H1 (cell line): Measurements from ENCODE around the gene MYOM1. TPM values are rescaled to one million over a fixed set of nuclear protein-coding genes. Genes with fewer than 3 reads are reported as not detected.

ENCODE experiments used
- BCL11A ChIP-seq, 2 experiments: IDR thresholded peaks; one replicate each; pipeline ENCODE4 v1.6.1; 2011; ENCODE audit warnings: low read depth in 2 of 2, low read length in 2 of 2, mild to moderate bottlenecking in 2 of 2
- CBX8 ChIP-seq: fragments of 300-800, 300-1000 bp; sonication (generic); IDR thresholded peaks from 2 replicates; pipeline ENCODE4 v1.7.1; 2016; ENCODE audit warnings: low read depth, low read length, borderline replicate concordance
- JUN ChIP-seq: IDR thresholded peaks from 2 replicates; pipeline ENCODE4 v1.6.1; 2011; ENCODE audit warnings: low read depth, mild to moderate bottlenecking, improper control_type of control experiment, low read length
- POLR2A ChIP-seq, 2 experiments: IDR thresholded peaks; 1 replicate in 1 of 2; 2 replicates in 1 of 2; pipeline ENCODE4 v1.6.1; 2011; ENCODE audit warnings: low read depth in 2 of 2, low read length in 2 of 2, mild to moderate bottlenecking in 2 of 2; ENCODE audit errors: control extremely low read depth in 1 of 2
- RFX5 ChIP-seq: IDR thresholded peaks from 2 replicates; pipeline ENCODE4 v1.6.1; 2011; ENCODE audit warnings: low read depth, low read length, improper control_type of control experiment, borderline replicate concordance
- RXRA ChIP-seq: IDR thresholded peaks from 2 replicates; pipeline ENCODE4 v1.6.1; 2011; ENCODE audit warnings: low read depth, mild to moderate bottlenecking, low read length, moderate library complexity; ENCODE audit not compliant: insufficient read depth
- SIX5 ChIP-seq: IDR thresholded peaks from 2 replicates; pipeline ENCODE4 v1.6.1; 2011; ENCODE audit warnings: mild to moderate bottlenecking, low read depth, low read length
- SP1 ChIP-seq: IDR thresholded peaks from 2 replicates; pipeline ENCODE4 v1.6.1; 2011; ENCODE audit warnings: low read depth, low read length
- polyA plus RNA-seq, 7 experiments: library from polyadenylated mRNA; depleted of rRNA in 3 of 7; stranded (reverse) in 5 of 7; unstranded in 2 of 7; fragments of >200 nt in 5 of 7; fragments of 200-250 nt in 2 of 7; gene quantifications; 1 replicate in 5 of 7; 2 replicates in 1 of 7; 4 replicates in 1 of 7; pipeline versions ENCODE4 v1.2.1 to v1.2.3, GENCODE V29; 2011 to 2013; ENCODE audit warnings: missing spikeins in 2 of 7, mixed read lengths in 2 of 7
- total RNA-seq: library from RNA; stranded (reverse); fragmentation: NEBNext Ultra II Directional; extraction: Animal tissue kit (Norgen Biotek cat#: 25700); gene quantifications from 2 replicates; pipeline ENCODE4 v1.2.1, GENCODE V29; 2021
- TF ChIP-seq, protein P1 (sequence below): fragments of 300-600 bp; sonication (generic); IDR thresholded peaks from 2 replicates; pipeline ENCODE4 v1.7.1; 2012; ENCODE audit warnings: low read length, moderate library complexity, mild to moderate bottlenecking, inconsistent platforms; ENCODE audit not compliant: insufficient replicate concordance

MYOM1 gene
- total and polyA plus RNA-seq, 2 of the 8 experiments (the other 6 are each of a cell fraction or from before 2014, with no cell fraction given) = 0.06 to 0.32 TPM

DNA sequence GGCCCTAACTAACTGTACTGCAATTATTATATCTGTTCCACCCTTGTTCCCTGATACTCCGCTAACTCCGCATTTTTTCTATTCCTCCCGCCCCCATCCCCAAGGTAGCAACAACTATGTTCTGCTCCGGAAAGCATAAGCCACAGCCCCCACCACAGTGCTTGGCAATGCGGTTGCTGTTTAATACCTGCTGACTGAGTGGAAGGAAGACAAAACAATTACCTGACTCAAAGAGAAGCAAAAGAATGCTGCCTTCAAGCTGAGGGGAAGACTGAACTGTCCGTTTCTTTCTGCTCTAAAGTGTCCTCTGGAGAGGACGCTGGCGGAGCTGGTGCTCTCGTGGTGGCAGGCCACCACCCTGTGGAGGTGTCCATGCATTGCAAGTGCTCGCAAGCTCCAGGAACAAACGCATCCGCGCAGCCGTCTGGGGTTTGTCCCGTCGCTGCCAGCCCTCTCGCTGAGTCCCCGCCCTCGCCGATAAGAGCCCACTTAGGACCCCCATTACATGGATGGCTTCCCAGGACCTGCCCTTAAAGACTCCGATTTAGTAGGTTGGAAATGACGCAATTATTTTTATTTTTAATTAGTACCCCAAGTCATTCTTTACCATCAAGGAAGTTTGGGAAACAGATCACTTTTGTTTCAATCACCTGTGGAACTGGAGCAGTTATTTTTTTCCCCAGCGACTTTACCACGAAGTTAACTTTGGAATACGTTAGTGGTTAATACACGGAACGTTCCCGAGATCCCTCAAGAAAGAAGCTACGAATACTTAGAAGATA lies 26.3 kb upstream of the MYOM1 start (continued):
- TF ChIP-seq, protein P1, sequence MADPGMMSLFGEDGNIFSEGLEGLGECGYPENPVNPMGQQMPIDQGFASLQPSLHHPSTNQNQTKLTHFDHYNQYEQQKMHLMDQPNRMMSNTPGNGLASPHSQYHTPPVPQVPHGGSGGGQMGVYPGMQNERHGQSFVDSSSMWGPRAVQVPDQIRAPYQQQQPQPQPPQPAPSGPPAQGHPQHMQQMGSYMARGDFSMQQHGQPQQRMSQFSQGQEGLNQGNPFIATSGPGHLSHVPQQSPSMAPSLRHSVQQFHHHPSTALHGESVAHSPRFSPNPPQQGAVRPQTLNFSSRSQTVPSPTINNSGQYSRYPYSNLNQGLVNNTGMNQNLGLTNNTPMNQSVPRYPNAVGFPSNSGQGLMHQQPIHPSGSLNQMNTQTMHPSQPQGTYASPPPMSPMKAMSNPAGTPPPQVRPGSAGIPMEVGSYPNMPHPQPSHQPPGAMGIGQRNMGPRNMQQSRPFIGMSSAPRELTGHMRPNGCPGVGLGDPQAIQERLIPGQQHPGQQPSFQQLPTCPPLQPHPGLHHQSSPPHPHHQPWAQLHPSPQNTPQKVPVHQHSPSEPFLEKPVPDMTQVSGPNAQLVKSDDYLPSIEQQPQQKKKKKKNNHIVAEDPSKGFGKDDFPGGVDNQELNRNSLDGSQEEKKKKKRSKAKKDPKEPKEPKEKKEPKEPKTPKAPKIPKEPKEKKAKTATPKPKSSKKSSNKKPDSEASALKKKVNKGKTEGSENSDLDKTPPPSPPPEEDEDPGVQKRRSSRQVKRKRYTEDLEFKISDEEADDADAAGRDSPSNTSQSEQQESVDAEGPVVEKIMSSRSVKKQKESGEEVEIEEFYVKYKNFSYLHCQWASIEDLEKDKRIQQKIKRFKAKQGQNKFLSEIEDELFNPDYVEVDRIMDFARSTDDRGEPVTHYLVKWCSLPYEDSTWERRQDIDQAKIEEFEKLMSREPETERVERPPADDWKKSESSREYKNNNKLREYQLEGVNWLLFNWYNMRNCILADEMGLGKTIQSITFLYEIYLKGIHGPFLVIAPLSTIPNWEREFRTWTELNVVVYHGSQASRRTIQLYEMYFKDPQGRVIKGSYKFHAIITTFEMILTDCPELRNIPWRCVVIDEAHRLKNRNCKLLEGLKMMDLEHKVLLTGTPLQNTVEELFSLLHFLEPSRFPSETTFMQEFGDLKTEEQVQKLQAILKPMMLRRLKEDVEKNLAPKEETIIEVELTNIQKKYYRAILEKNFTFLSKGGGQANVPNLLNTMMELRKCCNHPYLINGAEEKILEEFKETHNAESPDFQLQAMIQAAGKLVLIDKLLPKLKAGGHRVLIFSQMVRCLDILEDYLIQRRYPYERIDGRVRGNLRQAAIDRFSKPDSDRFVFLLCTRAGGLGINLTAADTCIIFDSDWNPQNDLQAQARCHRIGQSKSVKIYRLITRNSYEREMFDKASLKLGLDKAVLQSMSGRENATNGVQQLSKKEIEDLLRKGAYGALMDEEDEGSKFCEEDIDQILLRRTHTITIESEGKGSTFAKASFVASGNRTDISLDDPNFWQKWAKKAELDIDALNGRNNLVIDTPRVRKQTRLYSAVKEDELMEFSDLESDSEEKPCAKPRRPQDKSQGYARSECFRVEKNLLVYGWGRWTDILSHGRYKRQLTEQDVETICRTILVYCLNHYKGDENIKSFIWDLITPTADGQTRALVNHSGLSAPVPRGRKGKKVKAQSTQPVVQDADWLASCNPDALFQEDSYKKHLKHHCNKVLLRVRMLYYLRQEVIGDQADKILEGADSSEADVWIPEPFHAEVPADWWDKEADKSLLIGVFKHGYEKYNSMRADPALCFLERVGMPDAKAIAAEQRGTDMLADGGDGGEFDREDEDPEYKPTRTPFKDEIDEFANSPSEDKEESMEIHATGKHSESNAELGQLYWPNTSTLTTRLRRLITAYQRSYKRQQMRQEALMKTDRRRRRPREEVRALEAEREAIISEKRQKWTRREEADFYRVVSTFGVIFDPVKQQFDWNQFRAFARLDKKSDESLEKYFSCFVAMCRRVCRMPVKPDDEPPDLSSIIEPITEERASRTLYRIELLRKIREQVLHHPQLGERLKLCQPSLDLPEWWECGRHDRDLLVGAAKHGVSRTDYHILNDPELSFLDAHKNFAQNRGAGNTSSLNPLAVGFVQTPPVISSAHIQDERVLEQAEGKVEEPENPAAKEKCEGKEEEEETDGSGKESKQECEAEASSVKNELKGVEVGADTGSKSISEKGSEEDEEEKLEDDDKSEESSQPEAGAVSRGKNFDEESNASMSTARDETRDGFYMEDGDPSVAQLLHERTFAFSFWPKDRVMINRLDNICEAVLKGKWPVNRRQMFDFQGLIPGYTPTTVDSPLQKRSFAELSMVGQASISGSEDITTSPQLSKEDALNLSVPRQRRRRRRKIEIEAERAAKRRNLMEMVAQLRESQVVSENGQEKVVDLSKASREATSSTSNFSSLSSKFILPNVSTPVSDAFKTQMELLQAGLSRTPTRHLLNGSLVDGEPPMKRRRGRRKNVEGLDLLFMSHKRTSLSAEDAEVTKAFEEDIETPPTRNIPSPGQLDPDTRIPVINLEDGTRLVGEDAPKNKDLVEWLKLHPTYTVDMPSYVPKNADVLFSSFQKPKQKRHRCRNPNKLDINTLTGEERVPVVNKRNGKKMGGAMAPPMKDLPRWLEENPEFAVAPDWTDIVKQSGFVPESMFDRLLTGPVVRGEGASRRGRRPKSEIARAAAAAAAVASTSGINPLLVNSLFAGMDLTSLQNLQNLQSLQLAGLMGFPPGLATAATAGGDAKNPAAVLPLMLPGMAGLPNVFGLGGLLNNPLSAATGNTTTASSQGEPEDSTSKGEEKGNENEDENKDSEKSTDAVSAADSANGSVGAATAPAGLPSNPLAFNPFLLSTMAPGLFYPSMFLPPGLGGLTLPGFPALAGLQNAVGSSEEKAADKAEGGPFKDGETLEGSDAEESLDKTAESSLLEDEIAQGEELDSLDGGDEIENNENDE = no peak
- no peak for TF ChIP-seq RFX5
- no peak for TF ChIP-seq JUN
- no peak for TF ChIP-seq CBX8
- TF ChIP-seq BCL11A (IDR thresholded peaks at IDR 0.05; ENCODE audit: low read depth in 2 of 2, low read length in 2 of 2) = no peak
- no peak for TF ChIP-seq RXRA
- TF ChIP-seq POLR2A (IDR thresholded peaks at IDR 0.05; ENCODE audit: control extremely low read depth in 1 of 2, low read depth in 2 of 2, low read length in 2 of 2) = peak in 1 of 2 experiments; percentile 49; a peak in 1 of 3 replicates
- no peak for TF ChIP-seq SIX5
- TF ChIP-seq SP1 = no peak
